Omental fat pad (tissue), 4 donors: ENCODE data around the gene IL1RAP. TPM values are rescaled to one million over a fixed set of nuclear protein-coding genes. Genes with fewer than 3 reads are reported as not detected.

ENCODE experiments used
- ATAC-seq: fragments of 150-250 bp; one replicate; pipeline ENCODE4 v1.9.1; 2016; ENCODE audit warnings: mild to moderate bottlenecking, moderate library complexity; ENCODE audit not compliant: low FRiP score
- DNase-seq: peaks from one replicate; pipeline ENCODE4 v3.0.0-alpha.2; 2019; ENCODE audit warnings: low spot score
- CTCF ChIP-seq, 3 donors: fragments of 450-650 bp; IDR thresholded peaks; one replicate each; pipeline ENCODE4 v1.5.1; 2016 to 2017; ENCODE audit warnings: antibody characterized with exemption in 3 of 3, mild to moderate bottlenecking in 3 of 3, moderate library complexity in 2 of 3
- total RNA-seq, 4 donors: library from RNA; depleted of rRNA; stranded (reverse); fragments of >200 nt; gene quantifications; one replicate each; pipeline ENCODE4 v1.1.0, GENCODE V29; 2016

IL1RAP gene
- total RNA-seq, 4 donors from 2014 or later = 10.5 to 75.3 (median 23.4) TPM

GRCh38 chr3:190624282-190624681 lies 110.4 kb downstream of the IL1RAP start:
- DNase-seq (no peak), ATAC-seq (no peak)
- no peak for TF ChIP-seq CTCF (IDR thresholded peaks at IDR 0.05)

- ATAC-seq (no peak), DNase-seq (no peak)
- TF ChIP-seq CTCF (IDR thresholded peaks at IDR 0.05) = no peak
Observed at GRCh38 chr3:190626951-190627620, 113.2 kb downstream of the IL1RAP start.

GRCh38 chr3:190629088-190629487 lies 115.2 kb downstream of the IL1RAP start:
- no peak for ATAC-seq
- no peak for DNase-seq
- TF ChIP-seq CTCF (IDR thresholded peaks at IDR 0.05) = no peak

- no peak for ATAC-seq
- TF ChIP-seq CTCF (IDR thresholded peaks at IDR 0.05) = no peak
Observed at GRCh38 chr3:190631295-190631694, 117.4 kb downstream of the IL1RAP start.

GRCh38 chr3:190641564-190641963 lies 127.7 kb downstream of the IL1RAP start:
- no peak for TF ChIP-seq CTCF (IDR thresholded peaks at IDR 0.05)
- no peak for ATAC-seq
- no peak for DNase-seq

More at GRCh38 chr3:190631295-190631694, 117.4 kb downstream of the IL1RAP start:
- no peak for DNase-seq

GRCh38 chr3:190642016-190642415 lies 128.1 kb downstream of the IL1RAP start:
- DNase-seq (no peak), ATAC-seq (no peak)
- TF ChIP-seq CTCF (IDR thresholded peaks at IDR 0.05) = no peak

GRCh38 chr3:190644035-190644434 lies 130.2 kb downstream of the IL1RAP start:
- DNase-seq = no peak
- TF ChIP-seq CTCF (IDR thresholded peaks at IDR 0.05) = no peak
- no peak for ATAC-seq
